Heart right ventricle (tissue), 16 donors: ENCODE results near the gene ATF4. TPM values are rescaled to one million over a fixed set of nuclear protein-coding genes. Genes with fewer than 3 reads are reported as not detected.
A peak's percentile ranks its signal among the peaks of the same experiment; 100 is the strongest.

ENCODE experiments used
- ATAC-seq, 8 donors: fragments of 200-7000 bp; cut with Tn5 transposase; one replicate each; pipeline ENCODE4 v1.9.1; 2020; ENCODE audit warnings: mild to moderate bottlenecking in 8 of 8, moderate library complexity in 8 of 8, moderate number of reproducible peaks in 1 of 8
- DNase-seq, 2 donors: peaks; one replicate each; pipeline ENCODE4 v3.0.0-alpha.2; 2020
- H3K27ac ChIP-seq, 10 donors: fragments of 200-600 bp; sonication (generic) in 2 of 10; one replicate each; pipeline versions ENCODE4 v1.5.0 to v1.8.0; 2020 to 2022; ENCODE audit warnings: mild to moderate bottlenecking in 3 of 10
- H3K27me3 ChIP-seq, 7 donors: fragments of 200-600 bp; one replicate each; pipeline ENCODE4 v1.8.0; 2021 to 2022; ENCODE audit warnings: mild to moderate bottlenecking in 2 of 7
- H3K36me3 ChIP-seq, 9 donors: fragments of 200-600 bp; sonication (generic) in 1 of 9; one replicate each; pipeline versions ENCODE4 v1.5.0 to v1.8.0; 2020 to 2022; ENCODE audit warnings: mild to moderate bottlenecking in 2 of 9
- H3K4me1 ChIP-seq, 9 donors: fragments of 200-600 bp; sonication (generic) in 1 of 9; one replicate each; pipeline versions ENCODE4 v1.5.0 to v1.8.0; 2020 to 2022; ENCODE audit warnings: mild to moderate bottlenecking in 4 of 9
- H3K4me3 ChIP-seq, 10 donors: fragments of 200-600 bp; sonication (generic) in 2 of 10; one replicate each; pipeline versions ENCODE4 v1.5.0 to v1.8.0; 2020 to 2022; ENCODE audit warnings: mild to moderate bottlenecking in 7 of 10, moderate library complexity in 2 of 10
- H3K9me3 ChIP-seq, 11 donors: fragments of 200-600 bp in 10 of 11; sonication (generic) in 2 of 11; one replicate each; pipeline versions ENCODE4 v1.5.0 to v1.8.0; 2013 to 2022; ENCODE audit warnings: mild to moderate bottlenecking in 2 of 11, control low read depth in 1 of 11, moderate library complexity in 1 of 11
- CTCF ChIP-seq, 9 donors: fragments of 200-600 bp; sonication (generic) in 2 of 9; IDR thresholded peaks; one replicate each; pipeline versions ENCODE4 v1.5.0 to v1.8.0; 2021 to 2022; ENCODE audit warnings: antibody characterized with exemption in 9 of 9, mild to moderate bottlenecking in 5 of 9, moderate library complexity in 1 of 9
- WGBS, 2 donors: extraction: QIAGEN DNeasy Blood & Tissue Kit; methylation state at CpG; one replicate each; pipeline ENCODE4 v1.1.7; 2013; ENCODE audit warnings: inconsistent platforms in 1 of 2; 5-methylcytosine and 5-hydroxymethylcytosine counted together
- intact Hi-C, 10 donors: fragments of 100-400 bp; cut with DNase I; formaldehyde crosslinking; loops; one replicate each; pipeline versions ENCODE4 v1.11.1 to v1.14.2; 2022
- polyA plus RNA-seq, 2 donors: library from polyadenylated mRNA; stranded (reverse); fragments of 200-250 nt; gene quantifications; one replicate each; pipeline ENCODE4 v1.2.3, GENCODE V29; 2013
- total RNA-seq, 10 donors: library from RNA; stranded (reverse); fragmentation: NEBNext Ultra II Directional in 3 of 10; extraction: Animal tissue kit (Norgen Biotek cat#: 25700) in 3 of 10; gene quantifications; one replicate each; pipeline versions ENCODE4 v1.2.1 to v1.2.4, GENCODE V29; 2021 to 2023
- donor health status: Arrhythmogenic right ventricular cardiomyopathy.
- donor health status: ischemic (EF 13 %, LVEDD 7.1; RV severe dilation, severe dysfunction).
- donor health status: healthy with polysubstance abuse.
- donor health status: DM: no; HTN: yes; CAD: no.
- donor health status: DM: no; HTN: no; CAD: no.
- donor health status: ischemic (EF 25% LVEDD 6.9; RV normal size, moderate dysfunction).
- donor health status: ischemic (EF 25% LVEDD 5.7; RV mildly dilated, moderate dysfunction).
- donor health status: healthy.
- donor health status: DM: yes; HTN: yes; CAD: no.
- donor health status: Ischemic cardiomyopathy.
- donor health status: ischemic (EF 35%, LVEDD 5.7; RV mildly dilated, moderate dysfunction).
- donor health status: nonischemic (EF 11% LVEDD 7.7; RV severe dilation, severe dysfunction).
- donor health status: DM: yes; HTN: yes; CAD: no.
- donor health status: PGD.
- donor health status: ischemic (EF 29% LVEDD 5.4; RV normal size, mild dysfunction).
- donor health status: nonischemic (EF 23%, LVEDD 6.1; RV moderate dilation, normal function).

The ATF4 gene
- total and polyA plus RNA-seq, 12 donors, result 95.2 to 637 (median 161) TPM

DNA sequence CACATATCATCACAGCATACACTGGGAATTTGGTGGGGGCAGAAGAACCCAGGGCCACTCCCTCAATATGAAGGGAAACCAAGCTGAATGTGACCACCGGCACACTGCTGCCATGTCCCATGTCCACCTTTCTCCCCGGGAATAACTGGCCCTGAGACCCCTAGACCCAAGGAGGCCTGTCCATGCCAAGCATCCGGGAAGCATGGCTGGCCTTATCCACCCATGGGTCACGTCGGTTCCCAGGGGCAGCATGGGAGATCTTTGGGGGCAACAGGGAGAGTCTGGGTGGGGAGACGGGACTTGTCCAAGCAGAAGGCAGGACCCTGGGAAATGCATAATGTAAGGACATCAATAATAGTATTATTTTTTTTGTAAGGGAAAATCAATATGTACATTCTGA lies 28.7 kb upstream of the ATF4 start:
- no peak for TF ChIP-seq CTCF (IDR thresholded peaks at IDR 0.05)
- H3K27ac ChIP-seq, result no peak overlapping the region
- peaks cover 0 to 39% (median 7%) of the 10 kb centered on the region in 9 donors for H3K4me1 ChIP-seq
- ATAC-seq (no peak), DNase-seq (no peak)
- peaks cover 0 to 16% (median 0%) of the 10 kb centered on the region in 9 donors for H3K36me3 ChIP-seq
- no peaks in the 10 kb centered on the region for H3K27me3 ChIP-seq
- intact Hi-C loops, result loop anchor here in 6 of 10 donors (5.0 to 10.0 kb wide), 4 partner anchors 36 to 57 kb away; partner anchors contain the start of gene RPS19BP1 (in 2 of the 6)
- 88 to 89% methylated on average over 6 of the region's 6 CpGs for WGBS, 2 donors
- no peak overlapping the region for H3K4me3 ChIP-seq
- H3K9me3 ChIP-seq, result no peaks in the 10 kb centered on the region

GRCh38 chr22:39492186-39492585 lies 28.2 kb upstream of the ATF4 start:
- whole genome bisulfite sequencing, 2 donors, result 84 to 89% methylated on average over 3 of the region's 3 CpGs
- Histone ChIP-seq H3K27ac (no peak overlapping the region), H3K9me3 (no peaks in the 10 kb centered on the region), H3K4me3 (no peak overlapping the region), H3K27me3 (no peaks in the 10 kb centered on the region), H3K4me1 (peaks cover 0 to 42% (median 9%) of the 10 kb centered on the region in 9 donors), H3K36me3 (peaks cover 0 to 16% (median 0%) of the 10 kb centered on the region in 9 donors)
- no peak for ATAC-seq
- DNase-seq, result no peak
- intact Hi-C loops, result loop anchor here in 6 of 10 donors (5.0 to 10.0 kb wide), 4 partner anchors 35 to 57 kb away; partner anchors contain the start of gene RPS19BP1 (in 2 of the 6)
- TF ChIP-seq CTCF (IDR thresholded peaks at IDR 0.05), result no peak

DNA sequence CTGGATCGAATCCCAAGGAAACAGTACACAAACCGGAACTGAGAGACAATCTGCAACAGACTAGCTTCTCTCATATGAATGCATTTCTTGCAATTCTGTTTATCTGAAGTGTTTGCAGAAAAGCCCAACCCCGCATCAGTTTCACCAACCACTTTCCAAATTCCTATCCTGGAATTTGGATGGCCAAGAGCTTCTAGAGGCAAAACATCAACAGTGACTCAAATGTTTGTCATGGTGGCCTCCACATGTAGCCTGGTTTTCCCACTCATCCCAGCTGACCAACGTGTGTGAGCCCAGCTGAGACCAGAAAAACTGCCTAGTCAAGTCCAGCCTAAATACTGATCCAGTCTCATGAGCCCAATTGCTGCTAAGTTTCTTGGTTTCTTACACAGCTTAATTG lies 26.6 kb upstream of the ATF4 start:
- Histone ChIP-seq H3K4me3 (no peak overlapping the region), H3K27me3 (no peaks in the 10 kb centered on the region), H3K36me3 (peaks cover 0 to 3% (median 0%) of the 10 kb centered on the region in 9 donors), H3K9me3 (no peaks in the 10 kb centered on the region), H3K4me1 (peaks cover 5 to 51% (median 18%) of the 10 kb centered on the region in 9 donors), H3K27ac (no peak overlapping the region)
- no peak for TF ChIP-seq CTCF (IDR thresholded peaks at IDR 0.05)
- DNase-seq, result no peak
- intact Hi-C loops, result loop anchor here in 6 of 10 donors (5.0 to 10.0 kb wide), 4 partner anchors 34 to 59 kb away; partner anchors contain the start of gene RPS19BP1 (in 2 of the 6)
- no peak for ATAC-seq
- 58 to 72% methylated on average over 4 of the region's 4 CpGs for WGBS, 2 donors

DNA sequence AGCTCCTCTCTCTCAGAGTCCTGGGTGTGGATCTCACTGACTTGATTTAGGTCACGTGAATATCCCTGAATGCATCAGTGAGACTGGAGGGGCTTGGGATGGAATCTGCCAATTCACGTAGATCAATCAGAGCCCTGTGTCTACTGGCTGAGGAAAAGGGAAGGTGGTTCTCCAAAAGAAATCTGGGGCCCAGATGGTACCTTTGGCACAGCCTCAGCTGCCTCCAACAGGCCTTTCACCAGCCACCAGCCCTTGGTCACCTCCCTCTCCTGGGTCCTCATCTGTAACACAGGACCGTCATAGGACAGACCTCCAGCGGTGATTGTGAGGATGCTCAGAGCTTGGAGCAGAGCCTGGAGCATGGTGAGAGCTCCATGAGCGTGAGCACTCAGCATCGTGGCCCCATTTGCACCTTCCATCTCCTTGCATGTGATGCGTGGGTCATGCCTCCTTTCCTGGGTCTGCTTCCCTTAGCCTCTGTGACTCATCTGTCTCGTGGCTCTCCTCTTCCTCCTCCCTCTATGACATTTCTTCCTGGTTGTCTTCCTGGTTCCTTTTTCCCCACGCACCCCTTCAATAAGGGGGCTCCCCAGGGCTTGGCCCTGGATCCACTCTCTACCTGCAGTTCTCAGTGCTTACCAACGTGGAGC lies 25.8 kb upstream of the ATF4 start:
- peak overlapping the region in 1 of 10 donors; percentile 71 for H3K27ac ChIP-seq
- no peak for TF ChIP-seq CTCF (IDR thresholded peaks at IDR 0.05)
- H3K27me3 ChIP-seq, result no peaks in the 10 kb centered on the region
- no peak for ATAC-seq
- 74 to 78% methylated on average over 10 of the region's 10 CpGs for WGBS, 2 donors
- no peak for DNase-seq
- intact Hi-C loops, result loop anchor here in 6 of 10 donors (5.0 to 10.0 kb wide), 4 partner anchors 33 to 60 kb away; partner anchors contain the start of gene RPS19BP1 (in 2 of the 6)
- peaks cover 9 to 49% (median 20%) of the 10 kb centered on the region in 9 donors for H3K4me1 ChIP-seq
- no peak overlapping the region for H3K4me3 ChIP-seq
- H3K36me3 ChIP-seq, result no peaks in the 10 kb centered on the region
- H3K9me3 ChIP-seq, result no peaks in the 10 kb centered on the region
